Suprapubic skin (tissue), 4 donors: ENCODE results near the gene RAB43. TPM values are rescaled to one million over a fixed set of nuclear protein-coding genes. Genes with fewer than 3 reads are reported as not detected.

Experiments used
- DNase-seq, 2 donors: peaks; one replicate each; pipeline ENCODE4 v3.0.0-alpha.2; 2019; ENCODE audit warnings: low spot score in 2 of 2
- H3K27ac ChIP-seq: fragments of 200-600 bp; sonication (generic); one replicate; pipeline ENCODE4 v1.5.1; 2019
- H3K27me3 ChIP-seq: fragments of 200-600 bp; sonication (generic); one replicate; pipeline ENCODE4 v1.5.1; 2019
- H3K36me3 ChIP-seq: fragments of 200-600 bp; sonication (generic); one replicate; pipeline ENCODE4 v1.5.1; 2019
- H3K4me1 ChIP-seq: fragments of 200-600 bp; sonication (generic); one replicate; pipeline ENCODE4 v1.5.1; 2019
- H3K4me3 ChIP-seq: fragments of 200-600 bp; sonication (generic); one replicate; pipeline ENCODE4 v1.5.1; 2019; ENCODE audit warnings: mild to moderate bottlenecking
- H3K9me3 ChIP-seq: fragments of 200-600 bp; sonication (generic); one replicate; pipeline ENCODE4 v1.5.1; 2019
- CTCF ChIP-seq, 2 donors: fragments of 200-600 bp in 1 of 2; fragments of 450-650 bp in 1 of 2; sonication (generic) in 1 of 2; IDR thresholded peaks; one replicate each; pipeline ENCODE4 v1.5.1; 2016 to 2019; ENCODE audit warnings: antibody characterized with exemption in 2 of 2, mild to moderate bottlenecking in 1 of 2, moderate library complexity in 1 of 2
- EP300 ChIP-seq: sonication (generic); formaldehyde crosslinking; IDR thresholded peaks from one replicate; pipeline ENCODE4 v1.6.1; 2017; ENCODE audit warnings: antibody characterized with exemption
- POLR2A ChIP-seq, 2 donors: fragments of 450-650 bp; IDR thresholded peaks; one replicate each; pipeline ENCODE4 v1.6.1; 2017; ENCODE audit warnings: antibody characterized with exemption in 2 of 2, mild to moderate bottlenecking in 2 of 2, moderate library complexity in 2 of 2
- POLR2AphosphoS5 ChIP-seq, 3 donors: sonication (generic); formaldehyde crosslinking; IDR thresholded peaks; one replicate each; pipeline ENCODE4 v1.6.1; 2017; ENCODE audit warnings: antibody characterized with exemption in 3 of 3
- WGBS: methylation state at CpG from one replicate; pipeline ENCODE4 v1.1.5; 2018; 5-methylcytosine and 5-hydroxymethylcytosine counted together
- total RNA-seq, 4 donors: library from RNA; depleted of rRNA; stranded (reverse); fragments of >200 nt; gene quantifications; one replicate each; pipeline ENCODE4 v1.1.0, GENCODE V29; 2016

Gene RAB43
- total RNA-seq, 4 donors from 2014 or later = 7.3 to 20.4 (median 8.3) TPM

DNA sequence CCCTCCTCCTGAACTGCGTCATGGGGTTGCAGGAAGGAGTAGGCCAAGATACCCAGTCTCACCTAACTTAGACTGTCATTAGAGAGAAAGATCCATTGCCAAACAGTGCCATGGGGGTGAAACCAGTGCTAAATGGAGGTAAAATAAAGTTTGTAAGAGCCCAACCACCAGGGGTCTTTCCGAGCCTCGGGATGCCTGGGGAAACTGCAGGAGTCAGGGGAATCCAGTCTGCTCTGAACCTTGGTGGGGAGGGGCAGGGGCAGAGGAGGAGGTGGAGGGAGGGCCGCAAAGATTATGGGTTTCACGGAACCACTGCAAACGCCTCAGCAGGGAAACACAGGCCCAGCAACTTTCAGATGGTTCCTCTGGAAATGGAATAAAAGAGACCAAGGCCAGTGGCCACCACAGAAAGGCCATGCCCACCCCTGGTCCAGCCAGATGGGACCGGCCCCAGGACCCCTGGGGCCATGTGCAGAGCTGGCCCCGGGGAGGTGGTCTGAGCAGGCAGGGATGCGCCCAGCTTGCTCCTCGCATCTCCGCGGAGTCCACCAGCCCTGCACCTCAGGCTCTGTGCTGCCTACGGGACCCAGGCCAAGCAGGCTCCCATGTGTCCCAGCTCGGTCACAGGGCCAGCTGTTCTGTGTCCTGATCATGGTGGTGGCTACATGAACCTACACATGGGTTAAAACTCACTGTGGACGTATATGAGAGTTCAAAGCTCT lies 80.9 kb downstream of the RAB43 start:
- Histone ChIP-seq H3K9me3 (no peaks in the 10 kb centered on the region), H3K27ac (no peak overlapping the region)
- no peak for DNase-seq

DNA sequence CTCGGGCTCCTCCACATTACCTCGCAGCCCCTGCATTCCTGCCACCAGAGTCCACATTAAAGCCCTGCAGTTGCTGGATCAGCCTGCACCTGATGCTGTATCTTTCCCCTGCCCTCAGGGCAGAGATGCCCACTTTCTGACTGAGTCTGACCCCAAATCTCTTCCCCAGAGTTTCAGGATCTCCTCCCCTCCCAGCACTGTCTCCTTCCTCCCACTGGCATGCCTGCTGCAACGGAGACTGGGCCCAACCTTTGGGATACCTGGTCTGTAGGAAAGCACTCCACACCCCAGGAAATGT lies 81.6 kb downstream of the RAB43 start:
- Histone ChIP-seq H3K9me3 (no peaks in the 10 kb centered on the region), H3K27ac (no peak overlapping the region), H3K4me3 (no peak overlapping the region), H3K27me3 (no peaks in the 10 kb centered on the region), H3K36me3 (no peaks in the 10 kb centered on the region), H3K4me1 (no peaks in the 10 kb centered on the region)
- 46% methylated on average over 2 of the region's 3 CpGs for WGBS
- TF ChIP-seq POLR2A (IDR thresholded peaks at IDR 0.05) (no peak), POLR2AphosphoS5 (IDR thresholded peaks at IDR 0.05) (no peak), CTCF (IDR thresholded peaks at IDR 0.05) (no peak), EP300 (no peak)
- no peak for DNase-seq

More for the DNA sequence above, 80.9 kb downstream of the RAB43 start:
- no peak for TF ChIP-seq EP300
- Histone ChIP-seq H3K4me1 (peaks cover 5% of the 10 kb centered on the region), H3K27me3 (peaks cover 3% of the 10 kb centered on the region), H3K4me3 (no peak overlapping the region), H3K36me3 (no peaks in the 10 kb centered on the region)
- WGBS = 85% methylated on average over 11 of the region's 15 CpGs

GRCh38 chr3:129039271-129040038 lies 82.1 kb downstream of the RAB43 start:
- WGBS = 60% methylated on average over 3 of the region's 14 CpGs
- peak in 1 of 2 donors; percentile 59 for DNase-seq
- Histone ChIP-seq H3K4me1 (no peaks in the 10 kb centered on the region), H3K27ac (no peak overlapping the region), H3K27me3 (no peaks in the 10 kb centered on the region), H3K9me3 (no peaks in the 10 kb centered on the region), H3K36me3 (no peaks in the 10 kb centered on the region), H3K4me3 (no peak overlapping the region)
- no peak for TF ChIP-seq EP300
- no peak for TF ChIP-seq CTCF (IDR thresholded peaks at IDR 0.05)
- TF ChIP-seq POLR2AphosphoS5 (IDR thresholded peaks at IDR 0.05) = no peak
- no peak for TF ChIP-seq POLR2A (IDR thresholded peaks at IDR 0.05)

DNA sequence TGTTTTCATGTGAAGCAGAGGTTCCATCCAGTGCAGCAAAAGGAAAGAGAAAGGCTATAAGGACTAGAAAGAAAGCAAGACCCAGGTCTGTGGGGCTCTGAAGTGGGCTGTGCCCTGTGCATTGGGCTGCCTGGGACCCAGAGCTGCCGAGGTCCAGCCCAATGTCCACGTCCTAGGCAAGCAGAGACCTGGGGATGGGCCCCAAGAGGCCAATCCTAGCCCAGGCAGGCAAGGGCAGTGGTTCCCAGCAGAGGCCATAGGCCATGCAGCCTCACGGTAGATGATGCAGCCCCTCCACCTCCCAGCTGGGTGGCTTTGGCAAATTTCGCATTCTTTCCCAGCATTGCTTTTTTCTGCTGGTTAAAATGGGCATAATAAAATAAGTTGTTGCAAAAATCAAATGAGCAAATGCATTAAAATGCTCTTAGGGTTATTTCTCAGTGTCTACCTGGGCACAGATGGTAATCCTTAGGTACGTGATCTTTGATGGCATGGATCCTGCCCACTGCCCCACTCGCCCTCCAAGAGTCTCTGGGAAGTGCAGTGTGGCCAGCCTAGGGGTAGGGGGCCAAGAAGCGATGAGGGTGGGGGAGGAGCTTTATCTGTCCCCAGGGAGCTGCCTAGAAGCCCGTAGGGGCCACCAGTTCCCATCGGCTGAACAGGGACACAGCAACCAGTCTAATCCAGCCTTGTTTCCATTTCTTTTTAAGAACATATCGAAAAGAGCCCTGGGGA lies 83.3 kb downstream of the RAB43 start:
- H3K27ac ChIP-seq = no peak overlapping the region
- H3K9me3 ChIP-seq = no peaks in the 10 kb centered on the region
- H3K4me1 ChIP-seq = no peaks in the 10 kb centered on the region
- no peaks in the 10 kb centered on the region for H3K36me3 ChIP-seq
- TF ChIP-seq EP300 = no peak
- TF ChIP-seq POLR2AphosphoS5 (IDR thresholded peaks at IDR 0.05) = no peak
- TF ChIP-seq POLR2A (IDR thresholded peaks at IDR 0.05) = no peak
- TF ChIP-seq CTCF (IDR thresholded peaks at IDR 0.05) = no peak
- H3K27me3 ChIP-seq = no peaks in the 10 kb centered on the region
- no peak overlapping the region for H3K4me3 ChIP-seq
- WGBS = 75% methylated on average over 10 of the region's 10 CpGs
- peak in 1 of 2 donors; percentile 37 for DNase-seq

Other genes with a start within 250 kb of the RAB43 start
- gene ACAD9, start 242.2 kb downstream of the RAB43 start, total RNA-seq = 100 to 1,000 TPM; 118 to 164 (median 138) TPM
- 1 to 10 TPM in 2 of 4 donors, under 1 TPM in 2; 0.11 to 1.7 (median 0.87) TPM for gene CFAP92, start 127.7 kb downstream of the RAB43 start, total RNA-seq
- gene EFCC1, start 120.5 kb downstream of the RAB43 start, total RNA-seq = 1 to 10 TPM in 2 of 4 donors, under 1 TPM in 2; 0.76 to 2.5 (median 1.1) TPM
- gene GP9, start 61.0 kb downstream of the RAB43 start, total RNA-seq = not detected
- 10 to 100 TPM in 3 of 4 donors, 1 to 10 TPM in 1; 6.3 to 18.2 (median 16.3) TPM for gene ISY1, start 39.3 kb upstream of the RAB43 start, total RNA-seq
- 100 to 1,000 TPM; 361 to 504 (median 408) TPM for gene CNBP, start 62.1 kb upstream of the RAB43 start, total RNA-seq
- 10 to 100 TPM; 77.1 to 95.3 (median 88.6) TPM for gene COPG1, start 127.8 kb upstream of the RAB43 start, total RNA-seq
- 10 to 100 TPM; 25.1 to 34.5 (median 32.7) TPM for gene HMCES, start 157.1 kb upstream of the RAB43 start, total RNA-seq